Effector memory CD8-positive, alpha-beta T cell (primary cell): Measurements from ENCODE around the gene CNTN4.

Experiments used
- ATAC-seq: fragments of 150-1000 bp; cut with Tn5 transposase; replicated peaks from 2 replicates; pipeline ENCODE4 v1.10.0; 2021; ENCODE audit warnings: mild to moderate bottlenecking, moderate library complexity
- DNase-seq, 3 experiments: peaks; one replicate each; pipeline ENCODE4 v3.0.0; 2021
- H3K27ac Mint-ChIP-seq, 2 donors: one replicate each; pipeline ENCODE4 v1.8.0; 2022; ENCODE audit warnings: mild to moderate bottlenecking in 2 of 2, mixed read lengths in 2 of 2, moderate library complexity in 2 of 2
- H3K27me3 Mint-ChIP-seq, 2 donors: one replicate each; pipeline ENCODE4 v1.8.0; 2022; ENCODE audit warnings: mixed read lengths in 2 of 2
- H3K36me3 Mint-ChIP-seq: one replicate; pipeline ENCODE4 v1.8.0; 2022; ENCODE audit warnings: mild to moderate bottlenecking, moderate library complexity, mixed read lengths; ENCODE audit not compliant: insufficient read depth
- H3K4me1 Mint-ChIP-seq, 2 donors: one replicate each; pipeline ENCODE4 v1.8.0; 2022; ENCODE audit warnings: low read depth in 2 of 2, mixed read lengths in 2 of 2
- H3K4me3 Mint-ChIP-seq, 2 donors: one replicate each; pipeline ENCODE4 v1.8.0; 2022; ENCODE audit warnings: mild to moderate bottlenecking in 2 of 2, mixed read lengths in 2 of 2, moderate library complexity in 2 of 2
- H3K9me3 Mint-ChIP-seq, 2 donors: one replicate each; pipeline ENCODE4 v1.8.0; 2022; ENCODE audit warnings: mixed read lengths in 2 of 2

CNTN4 gene

DNA sequence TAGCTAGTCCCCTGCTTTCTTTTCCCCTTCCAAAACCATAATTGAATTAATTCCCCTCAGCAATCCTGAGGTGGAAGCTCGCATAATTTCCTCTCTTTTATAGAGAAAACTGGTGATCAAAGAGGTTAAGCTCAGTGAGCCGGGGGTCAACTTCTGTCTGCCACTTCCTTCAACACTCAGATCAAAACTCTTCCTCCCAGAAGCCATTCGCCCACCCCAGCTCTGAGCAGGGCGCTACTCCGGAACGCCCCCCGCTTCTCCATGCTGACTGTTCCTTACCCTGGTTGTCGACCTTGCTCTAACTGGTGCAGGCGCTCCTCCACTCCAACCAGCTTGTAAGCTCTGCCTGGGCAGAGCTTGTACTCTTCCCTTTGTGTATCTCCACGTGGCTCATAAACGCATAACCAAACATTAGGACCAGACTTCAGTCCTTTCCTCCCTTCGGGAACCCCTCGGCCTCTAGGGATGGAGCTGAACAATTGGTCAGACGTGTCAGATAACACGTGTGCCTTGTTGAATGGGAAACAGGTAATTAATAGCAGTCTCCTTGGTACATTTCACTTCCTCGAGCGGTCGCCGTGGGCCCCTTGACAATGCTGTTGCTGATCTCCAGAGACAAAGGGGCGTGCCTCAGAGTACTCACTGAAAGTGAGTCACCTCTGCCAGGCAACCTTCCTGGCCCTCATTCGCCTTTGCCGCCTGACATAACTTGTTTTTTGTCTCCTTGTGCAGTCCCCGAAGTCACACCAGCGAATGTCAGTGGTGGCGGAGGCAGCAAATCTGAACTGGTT, 939.7 kb downstream of the CNTN4 start:
- Mint-ChIP-seq H3K36me3 (no peaks in the 10 kb centered on the region), H3K4me3 (no peak overlapping the region), H3K4me1 (peaks cover 0 to 2% of the 10 kb centered on the region in 2 donors), H3K27ac (no peak overlapping the region), H3K9me3 (no peaks in the 10 kb centered on the region), H3K27me3 (peaks cover 13 to 47% of the 10 kb centered on the region in 2 donors)
- DNase-seq (no peak), ATAC-seq (no peak)

DNA sequence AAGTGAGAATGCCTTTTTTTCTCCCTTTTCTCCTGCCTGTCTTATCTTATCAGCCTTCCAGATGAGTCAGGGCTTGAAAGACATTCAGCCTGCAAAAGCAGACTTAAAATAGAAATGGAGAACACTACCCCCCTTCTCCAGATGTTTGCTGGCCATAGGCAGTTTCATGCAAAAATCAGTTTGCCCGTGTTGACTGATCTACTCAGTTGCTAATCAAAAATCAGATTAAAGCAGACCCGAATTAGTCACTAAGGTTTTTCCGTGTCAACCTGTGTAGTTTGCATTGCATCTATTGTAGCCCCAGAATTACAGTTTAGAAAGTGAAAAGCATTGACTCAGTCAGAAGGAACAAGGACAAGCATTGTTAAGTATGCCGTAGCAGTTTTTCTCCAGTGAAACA, 955.3 kb downstream of the CNTN4 start:
- no peak overlapping the region for H3K4me3 Mint-ChIP-seq

DNA sequence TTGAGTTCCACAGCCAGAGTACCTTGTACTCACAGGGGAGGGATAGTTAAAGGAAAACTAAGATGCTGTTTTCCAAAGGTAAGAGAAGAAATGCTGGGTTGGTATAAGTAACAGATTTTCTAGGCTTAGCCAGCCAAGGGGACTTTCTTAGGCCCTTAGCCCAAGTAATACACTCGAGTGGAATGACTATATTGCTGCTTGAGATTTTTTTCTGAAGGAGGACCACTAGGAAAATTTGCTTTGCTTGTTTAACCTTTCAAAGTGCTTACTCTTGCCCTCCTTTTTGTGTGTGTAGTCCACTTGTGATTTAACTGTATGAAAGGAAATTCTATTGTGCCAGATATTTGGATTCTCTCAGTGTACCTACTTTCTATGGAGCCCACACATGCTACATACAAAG, 961.0 kb downstream of the CNTN4 start:
- ATAC-seq (no peak), DNase-seq (no peak)
- Mint-ChIP-seq H3K36me3 (peaks cover under 1% of the 10 kb centered on the region), H3K9me3 (no peaks in the 10 kb centered on the region), H3K4me3 (no peak overlapping the region), H3K27me3 (peaks cover 10 to 12% of the 10 kb centered on the region in 2 donors), H3K4me1 (no peaks in the 10 kb centered on the region), H3K27ac (no peak overlapping the region)

More for the DNA sequence above, 955.3 kb downstream of the CNTN4 start:
- peaks cover 9 to 14% of the 10 kb centered on the region in 2 donors for H3K27me3 Mint-ChIP-seq
- no peaks in the 10 kb centered on the region for H3K9me3 Mint-ChIP-seq
- H3K27ac Mint-ChIP-seq = no peak overlapping the region
- DNase-seq (no peak), ATAC-seq (no peak)
- no peaks in the 10 kb centered on the region for H3K4me1 Mint-ChIP-seq
- peaks cover 4% of the 10 kb centered on the region for H3K36me3 Mint-ChIP-seq

DNA sequence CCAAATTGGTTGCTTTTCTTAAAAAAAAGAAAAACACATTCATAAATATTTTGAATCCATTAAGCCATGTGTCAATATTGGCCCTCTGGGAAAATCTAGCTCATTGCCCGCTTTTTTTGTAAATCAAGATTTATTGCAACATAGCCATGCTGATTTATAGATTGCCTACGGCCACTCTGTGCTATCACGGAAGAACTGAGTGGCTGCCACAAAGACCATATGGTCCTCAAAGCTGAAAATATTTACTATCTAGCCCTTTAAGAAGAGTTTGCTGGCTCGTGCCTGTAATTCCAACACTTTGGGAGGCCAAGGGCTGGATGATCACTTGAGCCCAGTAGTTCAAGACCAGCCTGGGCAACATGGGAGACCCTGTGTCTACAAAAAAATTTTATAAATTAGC, 965.6 kb downstream of the CNTN4 start:
- ATAC-seq (no peak), DNase-seq (no peak)
- no peak overlapping the region for H3K4me3 Mint-ChIP-seq
- H3K27me3 Mint-ChIP-seq = no peaks in the 10 kb centered on the region
- H3K36me3 Mint-ChIP-seq = no peaks in the 10 kb centered on the region
- H3K4me1 Mint-ChIP-seq = no peaks in the 10 kb centered on the region
- H3K9me3 Mint-ChIP-seq = no peaks in the 10 kb centered on the region
- H3K27ac Mint-ChIP-seq = no peak overlapping the region

DNA sequence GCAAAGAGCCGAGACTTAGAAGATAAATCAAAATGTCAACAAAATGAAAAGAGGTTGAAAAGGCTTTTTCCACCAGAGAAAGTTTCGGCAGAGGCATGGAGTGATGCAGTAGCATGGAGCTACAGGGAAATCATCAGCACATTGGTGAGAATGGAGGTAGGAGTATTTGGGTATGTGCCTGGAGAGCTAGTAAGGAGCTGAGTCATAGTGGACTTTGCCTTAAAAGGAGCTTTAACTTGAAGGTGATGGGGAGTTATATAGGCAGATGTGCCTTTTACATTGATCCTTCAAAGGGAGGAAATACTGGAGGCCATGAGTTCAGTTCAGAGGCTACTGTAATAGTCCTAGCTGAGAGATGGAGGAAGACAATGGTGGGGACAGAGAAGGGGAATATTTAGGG, 967.2 kb downstream of the CNTN4 start:
- H3K36me3 Mint-ChIP-seq = no peaks in the 10 kb centered on the region
- H3K27me3 Mint-ChIP-seq = no peaks in the 10 kb centered on the region
- no peak for DNase-seq
- H3K4me1 Mint-ChIP-seq = no peaks in the 10 kb centered on the region
- H3K9me3 Mint-ChIP-seq = no peaks in the 10 kb centered on the region
- no peak overlapping the region for H3K4me3 Mint-ChIP-seq
- H3K27ac Mint-ChIP-seq = no peak overlapping the region
- ATAC-seq = no peak

DNA sequence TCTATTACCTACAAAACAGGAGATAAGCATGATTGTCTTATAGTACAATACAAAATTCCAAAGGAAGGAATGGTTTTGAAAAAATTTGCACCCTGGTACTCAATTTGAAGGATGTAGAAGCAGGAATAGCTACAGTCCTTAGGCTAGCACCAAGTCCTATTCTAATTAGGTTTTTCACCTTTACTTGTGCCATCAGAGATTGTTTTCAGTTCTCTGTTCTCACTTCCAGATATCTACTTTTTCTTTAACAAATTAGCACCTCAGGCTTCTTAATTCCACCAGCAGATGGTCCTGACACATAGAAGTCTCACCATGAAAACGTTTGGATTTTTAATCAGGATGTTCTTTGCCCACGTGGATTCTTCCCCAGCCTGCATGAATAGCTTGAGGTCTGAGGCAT, 967.7 kb downstream of the CNTN4 start:
- Mint-ChIP-seq H3K4me1 (no peaks in the 10 kb centered on the region), H3K9me3 (no peaks in the 10 kb centered on the region), H3K4me3 (no peak overlapping the region), H3K27ac (no peak overlapping the region), H3K27me3 (no peaks in the 10 kb centered on the region), H3K36me3 (no peaks in the 10 kb centered on the region)
- DNase-seq (no peak), ATAC-seq (no peak)

DNA sequence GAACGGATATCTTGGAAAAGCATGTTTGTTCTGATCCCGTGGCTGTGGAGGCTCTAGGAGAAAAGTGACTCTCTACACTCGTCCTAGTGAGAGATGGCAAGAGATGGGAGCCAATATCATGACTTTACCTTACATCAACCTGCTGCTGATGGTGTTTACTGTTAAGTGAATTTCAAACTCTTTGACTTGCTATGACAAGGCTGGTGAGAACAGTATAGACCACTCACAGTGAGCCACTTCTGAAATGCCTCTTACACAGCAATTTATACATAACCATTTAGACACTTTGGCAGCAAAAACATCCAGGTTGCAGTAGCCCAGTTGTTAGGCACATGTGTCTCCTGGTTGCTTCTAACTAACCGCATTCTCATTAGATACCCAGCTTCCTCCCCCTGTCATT, 968.2 kb downstream of the CNTN4 start:
- Mint-ChIP-seq H3K27me3 (no peaks in the 10 kb centered on the region), H3K4me1 (no peaks in the 10 kb centered on the region), H3K9me3 (no peaks in the 10 kb centered on the region), H3K27ac (no peak overlapping the region), H3K36me3 (no peaks in the 10 kb centered on the region), H3K4me3 (no peak overlapping the region)
- ATAC-seq (no peak), DNase-seq (no peak)

DNA sequence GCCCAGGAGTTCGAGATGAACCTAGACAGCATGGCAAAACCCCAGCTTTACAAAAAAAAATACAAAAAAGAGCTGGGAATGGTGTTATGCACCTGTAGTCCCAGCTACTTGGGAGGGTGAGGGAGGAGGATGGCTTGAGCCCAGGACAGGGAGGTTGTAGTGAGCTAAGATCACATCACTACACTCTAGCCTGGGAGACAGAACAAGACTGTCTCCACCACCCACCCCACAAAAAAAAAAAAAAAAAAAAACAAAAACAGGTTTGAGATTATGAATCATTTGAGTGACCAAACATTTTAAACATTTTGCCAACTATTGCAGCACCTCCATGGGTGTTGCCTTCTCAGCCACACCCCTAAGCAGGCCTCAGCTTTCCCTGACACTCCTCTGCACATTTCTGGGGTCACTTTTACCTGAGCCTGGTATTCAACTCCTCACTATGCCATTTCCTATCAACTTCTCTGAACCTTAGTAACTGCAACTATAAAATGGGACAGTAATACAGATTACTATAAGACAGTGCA, 969.8 kb downstream of the CNTN4 start:
- Mint-ChIP-seq H3K36me3 (no peaks in the 10 kb centered on the region), H3K4me3 (no peak overlapping the region), H3K4me1 (no peaks in the 10 kb centered on the region), H3K9me3 (no peaks in the 10 kb centered on the region), H3K27ac (no peak overlapping the region), H3K27me3 (no peaks in the 10 kb centered on the region)
- DNase-seq = no peak
- no peak for ATAC-seq

DNA sequence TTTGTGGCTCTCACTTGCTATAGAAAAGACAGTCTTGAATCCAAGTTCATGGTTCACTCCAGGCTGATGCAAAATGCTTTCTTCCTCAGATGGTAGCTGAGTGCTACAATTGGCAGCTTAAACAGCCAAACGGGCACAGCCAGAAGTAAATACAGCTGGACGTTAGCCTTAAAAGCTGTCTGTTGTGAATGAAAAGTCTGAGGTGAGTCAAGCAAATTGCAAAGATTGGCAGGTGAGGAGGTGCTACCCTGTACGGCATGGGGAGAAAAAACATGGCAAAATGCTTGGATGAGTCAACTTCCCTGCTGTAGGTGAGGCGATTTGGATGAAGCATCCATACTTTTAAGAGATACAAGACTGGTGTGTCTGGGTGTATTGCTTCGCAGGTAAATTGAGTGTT, 971.1 kb downstream of the CNTN4 start:
- Mint-ChIP-seq H3K27me3 (no peaks in the 10 kb centered on the region), H3K4me1 (no peaks in the 10 kb centered on the region), H3K27ac (no peak overlapping the region), H3K4me3 (no peak overlapping the region), H3K9me3 (no peaks in the 10 kb centered on the region), H3K36me3 (no peaks in the 10 kb centered on the region)
- DNase-seq (no peak), ATAC-seq (no peak)

DNA sequence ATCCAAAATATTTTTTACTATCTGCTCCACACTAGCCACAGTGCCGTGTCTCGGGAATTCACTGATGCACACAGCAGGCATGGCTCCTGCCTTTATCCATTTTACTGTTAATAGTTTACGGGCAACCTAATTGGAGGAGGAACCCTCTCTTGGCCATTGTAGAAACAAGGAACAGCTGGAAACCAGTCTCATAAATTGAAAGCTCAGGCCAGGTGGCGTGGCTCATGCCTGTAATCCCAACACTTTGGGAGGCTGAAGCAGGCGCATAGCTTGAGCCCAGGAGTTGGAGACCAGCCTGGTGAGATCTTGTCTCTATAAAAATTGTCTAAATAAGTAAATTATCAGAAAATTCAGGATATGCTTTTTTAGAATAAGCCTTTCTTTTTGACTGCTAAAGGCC, 972.5 kb downstream of the CNTN4 start:
- ATAC-seq = no peak
- Mint-ChIP-seq H3K36me3 (no peaks in the 10 kb centered on the region), H3K4me3 (no peak overlapping the region)

DNA sequence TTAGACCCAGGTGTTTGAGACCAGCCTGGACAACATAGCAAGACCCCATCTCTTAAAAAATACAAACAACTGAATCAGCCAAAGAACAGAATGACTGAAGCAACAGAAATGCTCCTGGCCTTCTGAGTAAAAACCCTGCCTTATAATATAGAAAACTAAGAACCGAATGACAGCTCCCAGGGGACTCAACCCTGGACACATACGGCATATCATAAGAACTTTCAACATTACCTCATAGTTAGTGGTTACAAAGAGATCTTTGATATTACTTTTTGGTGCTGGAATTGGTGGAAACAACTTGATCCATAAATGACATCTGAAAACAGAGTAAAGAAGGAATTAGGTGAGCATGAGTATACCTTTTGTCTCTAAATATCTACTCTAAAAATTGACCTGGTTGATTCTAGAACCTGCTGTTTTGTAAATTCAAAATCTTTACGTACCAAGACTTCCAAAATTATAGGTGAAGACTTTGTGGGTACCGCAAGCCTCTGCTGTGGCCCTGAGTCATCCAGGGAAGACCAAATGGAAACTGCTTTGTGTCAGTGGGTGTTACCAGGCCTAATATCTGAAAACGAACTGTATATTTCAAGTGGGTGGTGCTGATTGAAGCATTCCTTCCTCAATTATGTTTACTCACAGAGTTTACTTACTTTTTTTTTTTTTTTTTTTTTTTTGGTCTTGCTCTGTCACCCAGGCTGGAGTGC, 976.0 kb downstream of the CNTN4 start:
- no peak for ATAC-seq
- H3K27me3 Mint-ChIP-seq = peaks cover 8 to 10% of the 10 kb centered on the region in 2 donors
- no peaks in the 10 kb centered on the region for H3K9me3 Mint-ChIP-seq

More for the DNA sequence above, 972.5 kb downstream of the CNTN4 start:
- Mint-ChIP-seq H3K27me3 (no peaks in the 10 kb centered on the region), H3K4me1 (no peaks in the 10 kb centered on the region), H3K9me3 (no peaks in the 10 kb centered on the region), H3K27ac (no peak overlapping the region)
- DNase-seq = no peak

DNA sequence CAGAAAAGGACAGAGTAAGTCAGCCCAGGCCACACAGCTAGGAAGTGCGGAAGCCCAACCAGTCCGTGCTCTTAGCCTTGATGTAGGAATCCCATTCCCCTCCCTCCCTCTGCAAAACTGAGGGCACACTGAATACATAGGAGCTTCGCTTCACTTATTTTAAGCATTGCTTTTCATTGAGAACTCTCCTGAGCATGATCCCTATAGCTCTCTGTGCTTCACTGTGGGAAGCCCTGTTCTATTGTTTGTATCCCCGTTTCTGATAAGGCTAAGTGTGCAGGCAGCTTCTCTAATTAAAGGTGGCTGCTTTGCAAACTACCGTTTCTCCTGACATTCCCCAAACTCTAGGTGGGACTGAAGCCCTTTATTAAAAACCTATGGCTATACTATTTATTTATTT, 981.6 kb downstream of the CNTN4 start:
- peaks cover 8 to 10% of the 10 kb centered on the region in 2 donors for H3K27me3 Mint-ChIP-seq
- no peak for ATAC-seq
- no peaks in the 10 kb centered on the region for H3K9me3 Mint-ChIP-seq
- no peak overlapping the region for H3K4me3 Mint-ChIP-seq
- no peak overlapping the region for H3K27ac Mint-ChIP-seq
- H3K36me3 Mint-ChIP-seq = peaks cover 2% of the 10 kb centered on the region
- no peaks in the 10 kb centered on the region for H3K4me1 Mint-ChIP-seq
- no peak for DNase-seq

More for the DNA sequence above, 976.0 kb downstream of the CNTN4 start:
- H3K4me3 Mint-ChIP-seq = no peak overlapping the region
- H3K4me1 Mint-ChIP-seq = no peaks in the 10 kb centered on the region
- DNase-seq = no peak
- no peak overlapping the region for H3K27ac Mint-ChIP-seq
- no peaks in the 10 kb centered on the region for H3K36me3 Mint-ChIP-seq

DNA sequence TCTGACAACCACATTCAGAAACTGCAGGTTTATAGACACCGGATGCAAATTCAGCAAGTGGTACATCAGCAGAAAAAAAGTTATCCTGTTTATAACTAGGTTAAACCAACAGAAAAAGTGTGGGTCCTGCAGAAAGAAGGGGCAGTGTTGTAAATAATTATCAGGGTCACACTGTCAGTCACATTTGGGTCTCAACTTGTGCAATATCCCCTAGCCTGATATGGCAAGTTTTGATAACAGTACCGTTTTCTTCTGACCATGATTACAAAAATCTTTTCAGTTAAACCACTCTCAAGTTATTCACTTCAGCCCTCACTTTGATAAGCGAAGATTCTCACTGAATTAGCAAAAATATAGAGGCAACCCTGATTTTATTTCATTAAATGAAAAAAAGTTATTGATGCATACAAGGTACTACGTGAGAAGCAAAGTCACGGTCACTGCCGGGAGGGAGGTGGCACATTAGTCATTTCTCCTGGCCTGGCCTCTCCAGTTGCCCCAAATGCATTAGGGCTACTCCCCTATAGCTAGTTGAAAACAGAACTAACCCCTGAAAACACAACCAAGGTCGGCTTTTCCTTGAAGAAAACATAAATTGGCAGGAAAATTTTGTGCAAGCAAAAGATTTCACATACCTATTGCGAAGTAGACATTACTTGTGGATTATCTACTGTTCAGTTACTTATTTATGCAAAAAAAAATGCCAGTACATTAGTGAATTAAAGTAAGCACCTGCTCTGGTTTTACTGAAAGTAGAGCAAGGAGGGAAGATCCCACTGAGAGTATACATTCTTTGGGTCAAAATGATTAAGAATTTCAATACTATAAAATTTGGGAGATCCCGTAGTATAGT, 982.9 kb downstream of the CNTN4 start:
- H3K4me3 Mint-ChIP-seq = no peak overlapping the region
- DNase-seq = no peak
- no peak overlapping the region for H3K27ac Mint-ChIP-seq
- ATAC-seq = no peak
- H3K27me3 Mint-ChIP-seq = peaks cover 8 to 10% of the 10 kb centered on the region in 2 donors
- H3K36me3 Mint-ChIP-seq = peaks cover 2% of the 10 kb centered on the region
- H3K4me1 Mint-ChIP-seq = no peaks in the 10 kb centered on the region
- no peaks in the 10 kb centered on the region for H3K9me3 Mint-ChIP-seq
